ENCODE results near the gene VAV2. TPM values are rescaled to one million over a fixed set of nuclear protein-coding genes. Genes with fewer than 3 reads are reported as not detected.

The VAV2 gene, protein sequence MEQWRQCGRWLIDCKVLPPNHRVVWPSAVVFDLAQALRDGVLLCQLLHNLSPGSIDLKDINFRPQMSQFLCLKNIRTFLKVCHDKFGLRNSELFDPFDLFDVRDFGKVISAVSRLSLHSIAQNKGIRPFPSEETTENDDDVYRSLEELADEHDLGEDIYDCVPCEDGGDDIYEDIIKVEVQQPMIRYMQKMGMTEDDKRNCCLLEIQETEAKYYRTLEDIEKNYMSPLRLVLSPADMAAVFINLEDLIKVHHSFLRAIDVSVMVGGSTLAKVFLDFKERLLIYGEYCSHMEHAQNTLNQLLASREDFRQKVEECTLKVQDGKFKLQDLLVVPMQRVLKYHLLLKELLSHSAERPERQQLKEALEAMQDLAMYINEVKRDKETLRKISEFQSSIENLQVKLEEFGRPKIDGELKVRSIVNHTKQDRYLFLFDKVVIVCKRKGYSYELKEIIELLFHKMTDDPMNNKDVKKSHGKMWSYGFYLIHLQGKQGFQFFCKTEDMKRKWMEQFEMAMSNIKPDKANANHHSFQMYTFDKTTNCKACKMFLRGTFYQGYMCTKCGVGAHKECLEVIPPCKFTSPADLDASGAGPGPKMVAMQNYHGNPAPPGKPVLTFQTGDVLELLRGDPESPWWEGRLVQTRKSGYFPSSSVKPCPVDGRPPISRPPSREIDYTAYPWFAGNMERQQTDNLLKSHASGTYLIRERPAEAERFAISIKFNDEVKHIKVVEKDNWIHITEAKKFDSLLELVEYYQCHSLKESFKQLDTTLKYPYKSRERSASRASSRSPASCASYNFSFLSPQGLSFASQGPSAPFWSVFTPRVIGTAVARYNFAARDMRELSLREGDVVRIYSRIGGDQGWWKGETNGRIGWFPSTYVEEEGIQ
- total RNA-seq (2014; rRNA removed; shearing (Covaris generic)) = 24.3 and 28.9 TPM in 2 replicates
- polyA plus RNA-seq (2016; fragmentation: Nextera tagmentation; extraction: Ambion mirVana) = 7.2 and 8.1 TPM in 2 replicates
- long read RNA-seq, partial matches to known transcripts = 3 of 3 reads
- long read RNA-seq, other reads (novel, unspliced or antisense) = 0 of 3 reads

GRCh38 chr9:133991964-133992779, at the start of gene VAV2:
Gene VAV2 (minus strand): TSS chr9:133992324. CDS start chr9:133992278, 46 bp downstream.
- no peaks in the 10 kb centered on the region for H3K36me3 ChIP-seq (ENCODE audit: insufficient read depth)
- TF ChIP-seq JUNB (IDR thresholded peaks at IDR 0.05; ENCODE audit: unreplicated experiment) (no peak), POLR2AphosphoS5 (IDR thresholded peaks at IDR 0.05; ENCODE audit: low read depth) (peak; percentile 15; the same call in 1 of the 2 replicates), ETS1 (IDR thresholded peaks at IDR 0.05) (no peak)
- H3K9me3 Mint-ChIP-seq = no peaks in the 10 kb centered on the region; the same call in 2 of the 3 replicates
- H4K20me1 ChIP-seq (replicated peaks; ENCODE audit: insufficient read depth) = no peaks in the 10 kb centered on the region; the same call in none of the 2 replicates
- H3K27me3 Mint-ChIP-seq (ENCODE audit: insufficient read depth, low read depth, poor library complexity) = peaks cover 14% of the 10 kb centered on the region
- no peaks in the 10 kb centered on the region for H3K36me3 Mint-ChIP-seq (ENCODE audit: low read depth)
- H3K9me2 ChIP-seq (ENCODE audit: insufficient read depth) = no peaks in the 10 kb centered on the region
- H3K27me3 ChIP-seq (ENCODE audit: insufficient read depth) = no peaks in the 10 kb centered on the region
- H3K79me2 ChIP-seq (replicated peaks; ENCODE audit: insufficient read depth) = peaks cover 41% of the 10 kb centered on the region
- peaks cover 30% of the 10 kb centered on the region for H3K4me1 Mint-ChIP-seq
- no peak within 1 kb of the TSS for H3K27ac Mint-ChIP-seq
- H3K4me2 ChIP-seq = peak within 1 kb of the TSS; percentile 99
- peak; percentile 64 for DNase-seq (ENCODE audit: low spot score)
- H3K4me3 ChIP-seq = peak within 1 kb of the TSS; percentile 91
- H3K4me1 ChIP-seq (ENCODE audit: insufficient read depth) = peaks cover 17% of the 10 kb centered on the region; the same call in 1 of the 2 replicates
- peak within 1 kb of the TSS; percentile 88; the same call in 1 of the 2 replicates for H2AFZ ChIP-seq
- 0 out of 2 replicates have a peak, but pooled peaks cover 4% of the 10 kb centered on the region for H3F3A ChIP-seq (replicated peaks; ENCODE audit: low read depth)
- no peak; the same call in 2 of the 3 replicates for ATAC-seq
- H3K4me3 Mint-ChIP-seq = peak within 1 kb of the TSS; percentile 80
- H3K27ac ChIP-seq (ENCODE audit: low read depth) = 0 out of 2 replicates have a peak within 1 kb of the TSS, but pooled peaks have one; percentile 63

GRCh38 chr9:134041649-134041962, 49.5 kb upstream of the VAV2 start:
- no peaks in the 10 kb centered on the region for H3K4me1 Mint-ChIP-seq
- no peak overlapping the region for H3K4me3 Mint-ChIP-seq
- peaks cover 6% of the 10 kb centered on the region; the same call in 1 of the 2 replicates for H3K79me2 ChIP-seq (replicated peaks; ENCODE audit: insufficient read depth)
- no peak overlapping the region for H3K4me2 ChIP-seq
- peaks cover 10% of the 10 kb centered on the region for H4K20me1 ChIP-seq (replicated peaks; ENCODE audit: insufficient read depth)
- no peaks in the 10 kb centered on the region for H3K9me3 Mint-ChIP-seq
- H3K36me3 ChIP-seq (ENCODE audit: insufficient read depth) = peaks cover 21% of the 10 kb centered on the region
- no peaks in the 10 kb centered on the region for H3K27me3 ChIP-seq (ENCODE audit: insufficient read depth)
- H3K4me3 ChIP-seq = no peak overlapping the region
- ATAC-seq = no peak
- DNase-seq (ENCODE audit: low spot score) = no peak
- H3K4me1 ChIP-seq (ENCODE audit: insufficient read depth) = no peaks in the 10 kb centered on the region
- no peak overlapping the region for H3K27ac ChIP-seq (ENCODE audit: low read depth)
- H3K27me3 Mint-ChIP-seq (ENCODE audit: insufficient read depth, low read depth, poor library complexity) = peaks cover 7% of the 10 kb centered on the region
- H3K36me3 Mint-ChIP-seq (ENCODE audit: low read depth) = peaks cover 73% of the 10 kb centered on the region
- no peaks in the 10 kb centered on the region for H3F3A ChIP-seq (replicated peaks; ENCODE audit: low read depth)
- no peak overlapping the region for H2AFZ ChIP-seq
- TF ChIP-seq ZNF114 (CRISPR knock-in tag; IDR thresholded peaks at IDR 0.05) = no peak
- TF ChIP-seq JUNB (IDR thresholded peaks at IDR 0.05; ENCODE audit: unreplicated experiment) = no peak
- TF ChIP-seq POLR2AphosphoS5 (IDR thresholded peaks at IDR 0.05; ENCODE audit: low read depth) = no peak
- H3K27ac Mint-ChIP-seq = no peak overlapping the region
- H3K9me2 ChIP-seq (ENCODE audit: insufficient read depth) = no peaks in the 10 kb centered on the region

Data from GM23338 (cell line).